Mucosa of descending colon (tissue), 3 donors: ENCODE results near the gene PLEKHM2. TPM values are rescaled to one million over a fixed set of nuclear protein-coding genes. Genes with fewer than 3 reads are reported as not detected.

Source experiments
- ATAC-seq: fragments of 200-7000 bp; cut with Tn5 transposase; one replicate; pipeline ENCODE4 v1.9.1; 2020; ENCODE audit warnings: mild to moderate bottlenecking, moderate library complexity
- DNase-seq, 3 donors: peaks; one replicate each; pipeline ENCODE4 v3.0.0-alpha.2; 2020
- H3K36me3 ChIP-seq: fragments of 200-600 bp; one replicate; pipeline ENCODE4 v1.8.0; 2021; ENCODE audit warnings: low read depth, mild to moderate bottlenecking
- H3K4me1 ChIP-seq: fragments of 200-600 bp; one replicate; pipeline ENCODE4 v1.8.0; 2021; ENCODE audit warnings: low read depth, mild to moderate bottlenecking
- H3K4me3 ChIP-seq: fragments of 200-600 bp; one replicate; pipeline ENCODE4 v1.8.0; 2021; ENCODE audit warnings: mild to moderate bottlenecking
- H3K9me3 ChIP-seq: fragments of 200-600 bp; one replicate; pipeline ENCODE4 v1.8.0; 2021; ENCODE audit warnings: mild to moderate bottlenecking
- CTCF ChIP-seq: fragments of 200-600 bp; IDR thresholded peaks from one replicate; pipeline ENCODE4 v1.8.0; 2022; ENCODE audit warnings: antibody characterized with exemption, mild to moderate bottlenecking
- intact Hi-C, 2 donors: fragments of 100-400 bp; cut with DNase I in 1 of 2; cut with micrococcal nuclease in 1 of 2; formaldehyde crosslinking; loops; one replicate each; pipeline versions ENCODE4 v1.11.0 to v1.11.1; 2022; cut with DNase I, micrococcal nuclease
- total RNA-seq, 3 donors: library from RNA; stranded (reverse); fragmentation: NEBNext Ultra II Directional in 2 of 3; extraction: Animal tissue kit (Norgen Biotek cat#: 25700) in 2 of 3; gene quantifications; one replicate each; pipeline versions ENCODE4 v1.2.1 to v1.2.4, GENCODE V29; 2021 to 2023
- donor health status: DM: no; HTN: no; CAD: no; lungs with moderate emphysema.
- donor health status: DM: no; HTN: no; CAD: no.
- donor health status: DM: no; HTN: yes; CAD: no.

Gene PLEKHM2
- total RNA-seq, 3 donors from 2014 or later, result 32.2 to 57.3 (median 36.2) TPM

- DNase-seq (no peak), ATAC-seq (no peak)
- H3K4me3 ChIP-seq, result no peak overlapping the region
- no peak for TF ChIP-seq CTCF
- intact Hi-C loops, result no loop called here
- H3K4me1 ChIP-seq, result peaks cover 3% of the 10 kb centered on the region
- no peaks in the 10 kb centered on the region for H3K36me3 ChIP-seq
- no peaks in the 10 kb centered on the region for H3K9me3 ChIP-seq
Measured at GRCh38 chr1:15676688-15677661, 7.1 kb upstream of the PLEKHM2 start.

GRCh38 chr1:15678578-15678977, 5.5 kb upstream of the PLEKHM2 start:
- Histone ChIP-seq H3K9me3 (no peaks in the 10 kb centered on the region), H3K4me3 (no peak overlapping the region), H3K36me3 (no peaks in the 10 kb centered on the region), H3K4me1 (peaks cover 6% of the 10 kb centered on the region)
- TF ChIP-seq CTCF, result no peak
- intact Hi-C loops, result no loop called here
- DNase-seq (no peak), ATAC-seq (peak; percentile 36)

GRCh38 chr1:15680131-15680530, 4.0 kb upstream of the PLEKHM2 start:
- no peak for ATAC-seq
- no peak for DNase-seq
- Histone ChIP-seq H3K36me3 (no peaks in the 10 kb centered on the region), H3K4me3 (no peak overlapping the region), H3K4me1 (peaks cover 8% of the 10 kb centered on the region), H3K9me3 (no peaks in the 10 kb centered on the region)
- TF ChIP-seq CTCF, result no peak
- intact Hi-C loops, result no loop called here

GRCh38 chr1:15680561-15681348, 3.4 kb upstream of the PLEKHM2 start:
- Histone ChIP-seq H3K4me3 (no peak overlapping the region), H3K4me1 (peaks cover 14% of the 10 kb centered on the region), H3K9me3 (no peaks in the 10 kb centered on the region), H3K36me3 (no peaks in the 10 kb centered on the region)
- DNase-seq (no peak), ATAC-seq (peak; percentile 13)
- TF ChIP-seq CTCF, result no peak
- intact Hi-C loops, result no loop called here

- H3K4me1 ChIP-seq, result peaks cover 19% of the 10 kb centered on the region
- intact Hi-C loops, result no loop called here
- H3K9me3 ChIP-seq, result no peaks in the 10 kb centered on the region
- H3K36me3 ChIP-seq, result no peaks in the 10 kb centered on the region
- no peak for TF ChIP-seq CTCF
- ATAC-seq (peak; percentile 34), DNase-seq (no peak)
- no peak overlapping the region for H3K4me3 ChIP-seq
Measured at GRCh38 chr1:15681349-15682292, 2.5 kb upstream of the PLEKHM2 start.
